ENCODE results near the gene ARHGAP6.

Gene ARHGAP6

GRCh38 chrX:11100281-11101035, 565.3 kb downstream of the ARHGAP6 start:
- DNase-seq (ENCODE audit: low read depth): peak; percentile 31
- TF ChIP-seq, protein P1, sequence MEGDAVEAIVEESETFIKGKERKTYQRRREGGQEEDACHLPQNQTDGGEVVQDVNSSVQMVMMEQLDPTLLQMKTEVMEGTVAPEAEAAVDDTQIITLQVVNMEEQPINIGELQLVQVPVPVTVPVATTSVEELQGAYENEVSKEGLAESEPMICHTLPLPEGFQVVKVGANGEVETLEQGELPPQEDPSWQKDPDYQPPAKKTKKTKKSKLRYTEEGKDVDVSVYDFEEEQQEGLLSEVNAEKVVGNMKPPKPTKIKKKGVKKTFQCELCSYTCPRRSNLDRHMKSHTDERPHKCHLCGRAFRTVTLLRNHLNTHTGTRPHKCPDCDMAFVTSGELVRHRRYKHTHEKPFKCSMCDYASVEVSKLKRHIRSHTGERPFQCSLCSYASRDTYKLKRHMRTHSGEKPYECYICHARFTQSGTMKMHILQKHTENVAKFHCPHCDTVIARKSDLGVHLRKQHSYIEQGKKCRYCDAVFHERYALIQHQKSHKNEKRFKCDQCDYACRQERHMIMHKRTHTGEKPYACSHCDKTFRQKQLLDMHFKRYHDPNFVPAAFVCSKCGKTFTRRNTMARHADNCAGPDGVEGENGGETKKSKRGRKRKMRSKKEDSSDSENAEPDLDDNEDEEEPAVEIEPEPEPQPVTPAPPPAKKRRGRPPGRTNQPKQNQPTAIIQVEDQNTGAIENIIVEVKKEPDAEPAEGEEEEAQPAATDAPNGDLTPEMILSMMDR (conservative IDR thresholded peaks at IDR 0.05; ENCODE audit: low read depth, low read length): peak; percentile 48
- no peak overlapping the region for H3K4me3 ChIP-seq (ENCODE audit: low read length)

DNA sequence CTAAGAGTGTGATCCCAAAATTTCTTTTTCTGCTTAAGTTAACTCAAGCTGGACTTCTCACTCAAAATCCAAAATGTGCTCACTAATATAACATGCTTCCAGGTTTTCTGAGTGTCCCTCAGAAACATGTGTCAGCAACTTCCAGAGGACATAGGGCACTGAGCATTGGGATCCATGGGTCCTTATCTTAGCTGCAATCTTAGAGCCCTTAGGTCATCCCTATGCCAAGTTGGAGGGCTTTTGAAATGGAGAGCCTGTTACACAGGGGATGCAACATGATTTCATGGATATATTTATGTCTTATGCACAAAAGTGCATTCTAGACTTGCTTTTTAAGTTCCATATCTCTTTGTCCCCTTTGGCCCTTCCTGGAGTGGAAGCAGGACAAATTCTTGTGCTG, 566.3 kb downstream of the ARHGAP6 start:
- no peak overlapping the region for H3K4me3 ChIP-seq (ENCODE audit: low read length)
- TF ChIP-seq, protein P1 (conservative IDR thresholded peaks at IDR 0.05; ENCODE audit: low read depth, low read length): no peak
- DNase-seq (ENCODE audit: low read depth): no peak

- TF ChIP-seq, protein P1 (conservative IDR thresholded peaks at IDR 0.05; ENCODE audit: low read depth, low read length): no peak
- no peak overlapping the region for H3K4me3 ChIP-seq (ENCODE audit: low read length)
- DNase-seq (ENCODE audit: low read depth): no peak
Observed at GRCh38 chrX:11097933-11098332, 567.8 kb downstream of the ARHGAP6 start.

DNA sequence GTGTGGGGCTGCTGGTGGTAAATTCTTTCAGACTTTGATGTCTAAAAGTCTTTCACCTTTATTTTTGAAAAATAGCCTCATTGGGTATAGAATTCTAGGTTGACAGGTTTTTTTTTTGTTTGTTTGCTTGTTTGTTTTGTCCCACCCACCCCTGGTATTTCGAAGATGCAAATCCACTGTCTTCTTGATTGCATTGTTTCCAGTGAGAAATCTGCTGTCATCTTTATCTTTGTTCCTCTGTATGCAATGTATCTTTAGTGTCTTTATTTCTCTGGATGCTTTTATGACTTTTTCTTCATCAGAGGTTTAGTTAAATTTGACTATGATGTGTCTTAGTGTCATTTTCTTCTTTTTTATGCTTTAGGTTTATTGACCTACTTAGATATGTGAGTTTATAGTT, 575.9 kb downstream of the ARHGAP6 start:
- DNase-seq (ENCODE audit: low read depth): no peak
- TF ChIP-seq, protein P1 (conservative IDR thresholded peaks at IDR 0.05; ENCODE audit: low read depth, low read length): no peak
- H3K4me3 ChIP-seq (ENCODE audit: low read length): no peak overlapping the region
